ENCODE results near the gene SLC17A2. TPM values are rescaled to one million over a fixed set of nuclear protein-coding genes. Genes with fewer than 3 reads are reported as not detected.

The SLC17A2 gene
- total RNA-seq, 1 donor from 2014 or later = not detected

DNA sequence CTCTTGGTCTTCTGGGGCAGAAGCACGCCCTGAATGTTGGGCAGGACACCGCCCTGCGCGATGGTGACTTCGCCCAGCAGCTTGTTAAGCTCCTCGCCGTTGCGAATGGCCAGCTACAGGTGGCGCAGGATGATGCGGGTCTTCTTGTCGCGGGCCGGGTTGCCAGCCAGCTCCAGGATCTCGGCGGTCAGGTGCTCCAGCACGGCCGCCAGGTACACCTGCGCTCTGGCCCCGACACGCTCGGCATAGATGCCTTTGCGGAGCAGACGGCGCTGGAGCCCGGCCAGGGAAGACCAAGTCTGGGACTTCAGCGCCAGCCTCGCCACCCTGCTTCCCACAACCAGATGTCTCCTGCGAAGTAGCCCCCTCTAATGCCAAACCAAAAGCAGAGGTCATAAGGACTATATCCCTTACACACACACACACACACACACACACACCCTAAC lies 48.4 kb downstream of the SLC17A2 start:
- peak overlapping the region; percentile 23 for H3K27ac Mint-ChIP-seq
- TF ChIP-seq CTCF (conservative IDR thresholded peaks at IDR 0.05) = no peak
- no peak overlapping the region for H3K4me3 Mint-ChIP-seq
- no peaks in the 10 kb centered on the region for H3K36me3 Mint-ChIP-seq
- no peaks in the 10 kb centered on the region for H3K4me1 Mint-ChIP-seq (ENCODE audit: unreplicated experiment)
- H3K27me3 Mint-ChIP-seq = peaks cover 9% of the 10 kb centered on the region
- DNase-seq (ENCODE audit: extremely low spot score, unreplicated experiment) = no peak
- H3K9me3 Mint-ChIP-seq = no peaks in the 10 kb centered on the region

DNA sequence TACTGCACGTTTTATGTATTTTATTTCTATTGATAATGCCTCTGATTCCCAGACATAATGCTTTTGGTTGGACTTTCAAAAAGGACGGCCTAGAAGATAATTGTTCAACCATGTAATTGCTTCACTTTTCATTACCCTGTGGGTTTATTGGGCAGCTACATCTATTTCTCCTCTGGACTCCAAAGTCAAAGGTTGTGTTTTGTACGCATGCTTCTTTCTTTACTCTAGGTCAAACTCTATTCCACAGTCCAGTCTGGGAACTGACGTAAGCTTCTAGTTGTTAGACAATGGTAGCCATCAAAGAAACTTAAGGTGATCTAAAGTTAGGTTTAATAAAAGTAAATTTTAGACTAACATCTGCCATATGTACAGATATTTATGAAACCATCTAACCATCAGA lies 49.9 kb downstream of the SLC17A2 start:
- DNase-seq (ENCODE audit: extremely low spot score, unreplicated experiment) = no peak
- no peak overlapping the region for H3K4me3 Mint-ChIP-seq
- no peaks in the 10 kb centered on the region for H3K36me3 Mint-ChIP-seq
- peaks cover 9% of the 10 kb centered on the region for H3K27me3 Mint-ChIP-seq
- no peak for TF ChIP-seq CTCF (conservative IDR thresholded peaks at IDR 0.05)
- H3K4me1 Mint-ChIP-seq (ENCODE audit: unreplicated experiment) = no peaks in the 10 kb centered on the region
- H3K27ac Mint-ChIP-seq = no peak overlapping the region
- H3K9me3 Mint-ChIP-seq = no peaks in the 10 kb centered on the region

DNA sequence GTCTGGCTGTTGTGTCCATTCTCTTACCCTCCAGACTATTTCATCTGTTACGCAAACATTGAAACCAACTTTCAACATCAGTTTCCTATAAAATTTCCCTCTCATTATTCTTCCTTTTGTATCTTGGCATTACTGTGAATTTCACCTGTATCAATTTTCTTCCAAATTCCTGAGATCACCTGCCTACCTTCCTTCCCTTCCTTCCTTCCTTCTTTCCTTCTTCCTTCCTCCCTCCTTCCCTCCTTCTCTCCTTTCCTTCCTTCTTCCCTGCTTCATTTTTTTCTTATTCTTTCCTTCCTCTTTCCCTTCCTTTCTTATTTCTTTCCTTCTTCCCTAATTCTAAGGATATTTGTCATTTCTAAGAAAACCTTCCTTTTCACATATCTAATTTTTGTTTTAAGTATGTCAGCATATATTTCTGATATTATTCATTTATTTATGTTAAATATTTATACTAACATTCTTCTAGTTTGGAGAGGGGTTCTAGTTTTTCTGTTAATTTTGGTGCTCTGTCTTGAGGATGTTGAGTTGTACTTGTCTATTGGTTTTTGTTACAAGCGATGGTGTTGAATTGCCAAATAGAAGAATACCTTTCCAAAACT lies 51.7 kb downstream of the SLC17A2 start:
- Mint-ChIP-seq H3K9me3 (no peaks in the 10 kb centered on the region), H3K4me3 (no peak overlapping the region), H3K4me1 (ENCODE audit: unreplicated experiment) (no peaks in the 10 kb centered on the region), H3K36me3 (no peaks in the 10 kb centered on the region), H3K27ac (no peak overlapping the region), H3K27me3 (peaks cover 9% of the 10 kb centered on the region)
- DNase-seq (ENCODE audit: extremely low spot score, unreplicated experiment) = no peak
- no peak for TF ChIP-seq CTCF (conservative IDR thresholded peaks at IDR 0.05)

DNA sequence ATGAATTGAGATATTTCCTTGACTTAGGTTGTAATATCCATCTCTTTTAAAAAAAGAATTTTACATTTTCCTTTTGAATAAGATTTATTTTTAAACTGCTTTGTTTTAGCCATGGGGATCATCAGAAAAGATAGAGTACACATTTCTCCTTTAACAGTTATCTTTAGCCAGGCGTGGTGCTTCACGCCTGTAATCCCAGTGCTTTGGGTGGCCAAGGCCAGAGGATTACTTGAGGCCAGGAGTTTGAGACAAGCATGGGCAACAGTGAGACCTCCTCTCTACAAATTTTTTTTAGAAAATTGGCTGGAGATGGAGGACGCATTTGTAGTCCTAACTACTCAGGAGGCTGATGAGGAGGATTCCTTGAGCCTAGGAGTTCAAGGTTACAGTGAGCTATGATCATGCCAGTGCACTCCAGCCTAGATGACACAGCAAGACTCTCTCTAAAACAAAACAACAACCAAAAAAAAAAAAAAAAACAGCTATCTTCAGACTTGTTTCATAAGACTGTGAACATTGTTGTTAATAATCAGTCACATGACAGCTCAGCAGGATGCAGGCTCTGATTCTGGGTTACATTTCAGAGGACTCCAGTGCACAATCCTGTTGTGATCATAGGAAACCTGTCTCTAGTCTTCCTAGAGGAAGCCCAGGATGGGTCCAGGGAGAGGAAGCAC lies 54.4 kb downstream of the SLC17A2 start:
- H3K27ac Mint-ChIP-seq = no peak overlapping the region
- no peaks in the 10 kb centered on the region for H3K4me1 Mint-ChIP-seq (ENCODE audit: unreplicated experiment)
- DNase-seq (ENCODE audit: extremely low spot score, unreplicated experiment) = no peak
- TF ChIP-seq CTCF (conservative IDR thresholded peaks at IDR 0.05) = no peak
- no peak overlapping the region for H3K4me3 Mint-ChIP-seq
- no peaks in the 10 kb centered on the region for H3K36me3 Mint-ChIP-seq
- no peaks in the 10 kb centered on the region for H3K9me3 Mint-ChIP-seq
- peaks cover 10% of the 10 kb centered on the region for H3K27me3 Mint-ChIP-seq

GRCh38 chr6:25875563-25875905 lies 55.0 kb downstream of the SLC17A2 start:
- H3K27ac Mint-ChIP-seq = no peak overlapping the region

More at GRCh38 chr6:25875563-25875905, 55.0 kb downstream of the SLC17A2 start:
- Mint-ChIP-seq H3K4me3 (no peak overlapping the region), H3K27me3 (peaks cover 10% of the 10 kb centered on the region), H3K9me3 (no peaks in the 10 kb centered on the region), H3K36me3 (no peaks in the 10 kb centered on the region), H3K4me1 (ENCODE audit: unreplicated experiment) (no peaks in the 10 kb centered on the region)
- no peak for DNase-seq (ENCODE audit: extremely low spot score, unreplicated experiment)
- no peak for TF ChIP-seq CTCF (conservative IDR thresholded peaks at IDR 0.05)

Data from type B pancreatic cell (in vitro differentiated cells).